ENCODE data around the gene MLH1.
"Not testable (repeated sequence)": the region's sequence is repeated elsewhere in the genome, so short reads cannot be mapped to it uniquely, and the experiment has no call there.

The MLH1 gene

GRCh38 chr3:36993326-36994283 lies at the start of gene MLH1:
MLH1 (plus strand) TSS chr3:36993518; CDS start chr3:36993548, 30 bp downstream.
- peak; percentile 90 for DNase-seq (ENCODE audit: low read depth)

- no peak for DNase-seq (ENCODE audit: low read depth)
Observed at GRCh38 chr3:36943601-36944000, 49.7 kb upstream of the MLH1 start.

GRCh38 chr3:36944012-36944640 lies 49.2 kb upstream of the MLH1 start:
- peak; percentile 8 for DNase-seq (ENCODE audit: low read depth)

- peak; percentile 72 for DNase-seq (ENCODE audit: low read depth)
Observed at GRCh38 chr3:36944641-36945270, 48.6 kb upstream of the MLH1 start, which contains the start of gene TRANK1. TRANK1 (minus strand) TSS chr3:36945054; CDS start chr3:36944809, 245 bp downstream.

GRCh38 chr3:36945333-36945980 lies 47.9 kb upstream of the MLH1 start:
- DNase-seq (ENCODE audit: low read depth) = no peak

GRCh38 chr3:36947814-36948213 lies 45.5 kb upstream of the MLH1 start:
- DNase-seq (ENCODE audit: low read depth) = not testable (repeated sequence)

GRCh38 chr3:36954452-36955134 lies 38.7 kb upstream of the MLH1 start:
- DNase-seq (ENCODE audit: low read depth) = no peak

- no peak for DNase-seq (ENCODE audit: low read depth)
Observed at GRCh38 chr3:36956155-36956554, 37.2 kb upstream of the MLH1 start.

- DNase-seq (ENCODE audit: low read depth) = no peak
Observed at GRCh38 chr3:36957063-36957462, 36.3 kb upstream of the MLH1 start.

GRCh38 chr3:36957862-36958686 lies 35.2 kb upstream of the MLH1 start:
- DNase-seq (ENCODE audit: low read depth) = no peak

GRCh38 chr3:36959821-36960220 lies 33.5 kb upstream of the MLH1 start:
- no peak for DNase-seq (ENCODE audit: low read depth)

GRCh38 chr3:36960502-36960901 lies 32.8 kb upstream of the MLH1 start:
- no peak for DNase-seq (ENCODE audit: low read depth)

- DNase-seq (ENCODE audit: low read depth) = not testable (repeated sequence)
Observed at GRCh38 chr3:36963008-36963407, 30.3 kb upstream of the MLH1 start.

- DNase-seq (ENCODE audit: low read depth) = no peak
Observed at GRCh38 chr3:36964331-36964730, 29.0 kb upstream of the MLH1 start.

- no peak for DNase-seq (ENCODE audit: low read depth)
Observed at GRCh38 chr3:36964817-36965216, 28.5 kb upstream of the MLH1 start.

GRCh38 chr3:36965440-36965839 lies 27.9 kb upstream of the MLH1 start:
- no peak for DNase-seq (ENCODE audit: low read depth)

- no peak for DNase-seq (ENCODE audit: low read depth)
Observed at GRCh38 chr3:36969085-36969484, 24.2 kb upstream of the MLH1 start.

- no peak for DNase-seq (ENCODE audit: low read depth)
Observed at GRCh38 chr3:36969540-36970432, 23.5 kb upstream of the MLH1 start.

GRCh38 chr3:36972163-36972562 lies 21.2 kb upstream of the MLH1 start:
- no peak for DNase-seq (ENCODE audit: low read depth)

GRCh38 chr3:36973139-36973538 lies 20.2 kb upstream of the MLH1 start:
- no peak for DNase-seq (ENCODE audit: low read depth)
